Neutrophil (primary cell): ENCODE data around the gene ZNF865.

Experiments
- H3K27ac ChIP-seq: fragments of 200-600 bp; sonication (generic); 2 replicates; pipeline ENCODE4 v1.5.1; 2016; ENCODE audit warnings: mild to moderate bottlenecking, moderate library complexity
- H3K27me3 ChIP-seq: fragments of 200-600 bp; sonication (generic); 2 replicates; pipeline ENCODE4 v1.6.0; 2016; ENCODE audit warnings: mild to moderate bottlenecking
- H3K36me3 ChIP-seq: fragments of 200-600 bp; sonication (generic); 2 replicates; pipeline ENCODE4 v1.5.1; 2017
- H3K4me1 ChIP-seq, 2 experiments: fragments of 200-600 bp in 1 of 2; sonication (generic) in 1 of 2; 1 replicate in 1 of 2; 2 replicates in 1 of 2; pipeline versions ENCODE4 v1.5.1 to v1.6.1; 2013 to 2016; ENCODE audit warnings: low read depth in 1 of 2, low read length in 1 of 2, mild to moderate bottlenecking in 1 of 2, moderate library complexity in 1 of 2; ENCODE audit not compliant: control insufficient read depth in 1 of 2, insufficient read depth in 1 of 2
- H3K4me3 ChIP-seq, 2 experiments: fragments of 200-600 bp in 1 of 2; sonication (generic) in 1 of 2; 1 replicate in 1 of 2; 2 replicates in 1 of 2; pipeline ENCODE4 v1.5.1; 2013 to 2016; ENCODE audit warnings: low read depth in 1 of 2, low read length in 1 of 2, mild to moderate bottlenecking in 1 of 2, moderate library complexity in 1 of 2
- H3K9me3 ChIP-seq: fragments of 200-600 bp; sonication (generic); 2 replicates; pipeline ENCODE4 v1.5.1; 2016
- TF ChIP-seq, protein P1 (sequence below): fragments of 200-600 bp; sonication (generic); IDR thresholded peaks from 2 replicates; pipeline ENCODE4 v1.5.1; 2016; ENCODE audit warnings: antibody characterized with exemption

Gene ZNF865

DNA sequence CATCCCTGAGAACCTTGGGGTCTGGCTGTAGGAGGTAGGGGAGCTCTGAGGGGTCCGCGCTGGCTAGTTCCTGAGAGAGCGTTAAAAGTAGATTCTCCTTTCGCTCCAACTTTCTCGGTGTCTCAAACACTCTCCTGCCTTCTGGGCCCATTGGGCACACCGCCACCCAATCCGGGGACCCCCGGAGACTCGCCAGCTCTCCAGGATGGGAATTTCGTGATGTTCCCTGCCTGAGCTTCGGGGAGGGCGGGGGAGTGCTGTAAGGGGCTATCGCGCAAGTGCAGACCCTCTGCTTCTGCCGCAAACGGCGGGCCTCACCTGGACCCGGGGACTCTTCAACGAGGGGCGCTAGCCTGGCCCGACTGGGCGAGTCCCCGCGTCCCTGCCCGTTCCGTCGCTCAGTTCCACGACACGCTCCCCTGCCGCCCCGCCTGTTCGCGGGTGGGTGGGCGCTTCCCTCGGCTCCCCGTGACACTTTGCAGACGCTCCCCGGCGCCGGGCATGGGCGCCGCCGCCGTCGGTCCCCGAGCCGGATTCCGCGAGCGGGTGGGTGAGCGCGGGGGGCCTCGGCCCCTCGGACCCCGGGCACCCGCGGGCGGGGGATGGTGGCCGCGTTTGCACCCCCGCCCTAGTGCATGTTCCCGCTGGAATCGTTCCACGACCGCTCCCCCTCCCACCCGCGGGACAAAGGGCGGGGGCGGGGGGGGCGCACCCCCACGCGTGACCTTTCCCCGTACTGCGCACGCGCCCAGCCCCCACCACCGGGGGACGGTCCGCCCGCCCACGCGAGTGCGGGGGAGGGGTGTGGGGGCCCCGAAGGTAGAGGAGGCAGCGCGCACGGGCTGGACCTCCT lies 42.5 kb downstream of the ZNF865 start, which contains the start of gene CCDC106:
CCDC106 (plus strand) TSS at position 481 of the 853 bp plus-strand sequence. CDS start 835 bp downstream, outside the sequence.
- Histone ChIP-seq H3K27ac (no peak within 1 kb of the TSS), H3K4me3 (peak within 1 kb of the TSS; percentile 52 to 54), H3K9me3 (no peaks in the 10 kb centered on the region), H3K36me3 (peaks cover 14% of the 10 kb centered on the region), H3K27me3 (peaks cover 27% of the 10 kb centered on the region), H3K4me1 (peaks cover 33 to 42% of the 10 kb centered on the region in 2 experiments)
- TF ChIP-seq, protein P1, sequence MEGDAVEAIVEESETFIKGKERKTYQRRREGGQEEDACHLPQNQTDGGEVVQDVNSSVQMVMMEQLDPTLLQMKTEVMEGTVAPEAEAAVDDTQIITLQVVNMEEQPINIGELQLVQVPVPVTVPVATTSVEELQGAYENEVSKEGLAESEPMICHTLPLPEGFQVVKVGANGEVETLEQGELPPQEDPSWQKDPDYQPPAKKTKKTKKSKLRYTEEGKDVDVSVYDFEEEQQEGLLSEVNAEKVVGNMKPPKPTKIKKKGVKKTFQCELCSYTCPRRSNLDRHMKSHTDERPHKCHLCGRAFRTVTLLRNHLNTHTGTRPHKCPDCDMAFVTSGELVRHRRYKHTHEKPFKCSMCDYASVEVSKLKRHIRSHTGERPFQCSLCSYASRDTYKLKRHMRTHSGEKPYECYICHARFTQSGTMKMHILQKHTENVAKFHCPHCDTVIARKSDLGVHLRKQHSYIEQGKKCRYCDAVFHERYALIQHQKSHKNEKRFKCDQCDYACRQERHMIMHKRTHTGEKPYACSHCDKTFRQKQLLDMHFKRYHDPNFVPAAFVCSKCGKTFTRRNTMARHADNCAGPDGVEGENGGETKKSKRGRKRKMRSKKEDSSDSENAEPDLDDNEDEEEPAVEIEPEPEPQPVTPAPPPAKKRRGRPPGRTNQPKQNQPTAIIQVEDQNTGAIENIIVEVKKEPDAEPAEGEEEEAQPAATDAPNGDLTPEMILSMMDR = no peak

DNA sequence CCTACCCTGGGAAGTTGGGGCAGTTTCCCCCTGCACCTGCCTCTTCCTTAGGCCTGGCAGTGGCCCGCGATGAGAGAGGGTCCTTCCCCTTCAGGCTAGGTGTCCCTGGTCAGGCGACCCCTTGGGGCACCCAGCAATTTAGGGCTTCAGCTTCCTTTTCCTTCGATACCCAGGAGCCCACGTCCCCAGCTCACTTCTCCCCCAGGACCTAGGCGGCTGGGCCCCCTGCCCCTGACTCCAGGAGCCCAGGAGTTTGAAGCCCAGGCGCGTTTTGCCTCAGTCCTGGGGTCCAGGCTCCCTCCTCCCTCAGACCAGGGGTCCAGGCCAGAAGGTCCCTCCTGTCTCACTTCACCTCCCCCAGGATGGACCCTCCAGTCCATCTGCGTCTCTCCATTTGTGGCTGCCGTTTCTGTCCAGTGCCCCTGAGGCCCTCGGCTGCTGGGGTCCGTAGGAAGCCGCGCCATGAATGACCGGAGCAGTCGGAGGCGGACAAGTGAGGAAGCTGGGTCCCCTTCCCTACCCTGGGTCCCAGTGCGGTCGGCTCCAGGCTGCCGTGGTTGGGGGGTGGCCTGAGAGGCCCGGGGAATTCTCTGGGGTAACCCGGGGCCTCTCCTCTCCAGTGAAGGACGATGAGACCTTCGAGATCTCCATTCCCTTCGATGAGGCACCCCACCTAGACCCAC lies 43.3 kb downstream of the ZNF865 start:
- H3K4me3 ChIP-seq = peak overlapping the region; percentile 52 to 54
- no peaks in the 10 kb centered on the region for H3K9me3 ChIP-seq
- peaks cover 33 to 40% of the 10 kb centered on the region in 2 experiments for H3K4me1 ChIP-seq
- H3K27ac ChIP-seq = no peak overlapping the region
- H3K27me3 ChIP-seq = peaks cover 24% of the 10 kb centered on the region
- TF ChIP-seq, protein P1 = no peak
- H3K36me3 ChIP-seq = peaks cover 14% of the 10 kb centered on the region

DNA sequence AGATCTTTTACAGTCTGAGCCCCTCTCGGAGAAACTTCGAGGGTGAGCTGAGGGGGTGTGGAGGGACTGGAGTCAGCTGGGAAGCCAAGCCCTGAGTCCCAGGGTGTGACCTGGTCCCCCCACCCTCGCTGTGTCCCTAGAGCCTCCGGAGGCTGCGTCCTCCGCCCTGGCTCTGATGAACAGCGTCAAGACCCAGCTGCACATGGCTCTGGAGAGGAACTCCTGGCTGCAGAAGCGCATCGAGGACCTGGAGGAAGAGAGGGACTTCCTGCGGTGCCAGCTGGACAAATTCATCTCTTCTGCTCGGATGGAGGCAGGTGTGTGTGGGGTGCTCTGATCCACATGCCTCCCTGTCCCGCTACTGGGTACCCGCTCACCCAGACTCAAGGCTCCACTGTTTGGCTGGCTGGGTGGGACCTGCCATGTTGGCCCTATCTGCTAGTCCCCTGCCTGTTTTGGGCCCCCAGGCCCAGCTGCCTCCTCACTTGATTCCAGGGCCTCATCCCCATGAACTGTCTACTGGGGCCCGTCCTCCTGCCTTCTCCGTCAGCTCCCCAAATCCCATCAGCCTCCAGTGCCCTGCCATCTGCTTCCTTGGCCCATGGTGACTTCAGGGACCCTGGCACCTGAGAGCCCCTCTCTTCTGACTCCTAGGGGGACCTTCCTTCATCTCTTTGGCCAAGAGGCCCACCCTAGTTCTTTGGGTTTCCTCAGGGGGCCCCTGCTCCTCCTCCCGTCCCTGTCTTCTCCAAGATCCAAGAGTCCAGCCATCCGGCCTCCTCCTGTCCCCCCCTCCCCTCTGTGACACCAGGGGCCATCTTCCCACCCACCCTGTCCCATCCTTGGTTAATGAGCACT lies 44.0 kb downstream of the ZNF865 start:
- no peak overlapping the region for H3K27ac ChIP-seq

DNA sequence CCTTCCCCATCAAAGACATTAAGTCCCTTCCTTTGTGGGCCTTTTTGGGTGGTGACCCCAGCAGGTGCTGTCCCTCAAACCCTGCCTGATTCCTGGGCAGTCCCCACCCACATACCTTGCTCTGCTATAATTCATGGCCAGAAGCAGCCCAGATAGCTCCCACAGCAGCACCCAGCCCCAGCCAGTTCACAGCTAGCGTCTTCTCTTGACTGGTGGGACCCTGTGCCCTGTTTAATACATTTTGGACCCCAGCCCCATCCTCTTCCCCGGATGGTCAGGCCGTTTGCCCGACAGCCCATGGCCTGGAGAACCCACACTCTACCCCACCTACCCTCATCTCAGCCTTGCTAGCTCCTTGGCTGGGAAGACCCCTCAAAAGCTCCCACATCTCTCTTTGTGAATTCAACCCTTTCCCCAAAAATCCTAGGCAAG lies 44.7 kb downstream of the ZNF865 start:
- H3K9me3 ChIP-seq = no peaks in the 10 kb centered on the region
- H3K4me3 ChIP-seq = no peak overlapping the region
- peaks cover 5% of the 10 kb centered on the region for H3K36me3 ChIP-seq
- H3K27me3 ChIP-seq = peaks cover 24% of the 10 kb centered on the region
- TF ChIP-seq, protein P1 = no peak
- H3K27ac ChIP-seq = no peak overlapping the region
- H3K4me1 ChIP-seq = peaks cover 23 to 28% of the 10 kb centered on the region in 2 experiments

More for the DNA sequence above, 44.0 kb downstream of the ZNF865 start:
- Histone ChIP-seq H3K36me3 (peaks cover 12% of the 10 kb centered on the region), H3K4me3 (no peak overlapping the region), H3K27me3 (peaks cover 24% of the 10 kb centered on the region), H3K9me3 (no peaks in the 10 kb centered on the region), H3K4me1 (peaks cover 25 to 33% of the 10 kb centered on the region in 2 experiments)
- TF ChIP-seq, protein P1 = no peak

DNA sequence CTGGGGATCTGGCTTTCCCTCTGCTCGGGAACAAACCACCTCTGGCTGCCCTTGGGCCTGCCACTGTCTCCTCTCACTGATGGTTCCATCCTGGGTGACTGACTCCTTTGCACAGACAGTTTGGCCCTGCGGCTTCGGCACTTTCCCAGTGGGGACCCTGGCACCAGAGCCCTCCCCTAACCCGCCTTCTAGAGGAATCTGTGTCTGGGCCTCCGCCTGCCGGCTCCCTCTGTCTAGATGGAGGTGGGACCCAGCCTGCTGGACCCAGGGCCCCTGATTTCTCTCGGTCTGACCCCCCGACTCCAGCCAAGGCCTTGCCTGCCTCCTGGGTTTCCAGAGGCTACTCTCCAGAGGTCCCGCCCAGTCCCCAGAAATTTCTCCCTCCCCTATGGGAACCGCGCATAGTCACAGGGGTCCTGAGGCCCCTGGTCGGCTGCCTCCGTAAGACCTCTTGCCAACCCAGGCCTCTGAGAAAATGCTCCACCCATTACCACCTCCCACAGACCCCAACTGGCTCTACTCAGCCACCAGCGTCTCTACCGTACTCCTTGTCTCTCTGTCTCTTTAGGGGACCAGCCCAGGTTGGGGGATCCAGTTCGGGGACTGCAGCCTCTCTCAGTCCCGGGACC lies 45.3 kb downstream of the ZNF865 start:
- H3K4me1 ChIP-seq = peaks cover 26 to 31% of the 10 kb centered on the region in 2 experiments
- peaks cover 24% of the 10 kb centered on the region for H3K27me3 ChIP-seq
- no peak overlapping the region for H3K4me3 ChIP-seq
- H3K9me3 ChIP-seq = no peaks in the 10 kb centered on the region
- TF ChIP-seq, protein P1 = no peak
- H3K27ac ChIP-seq = no peak overlapping the region
- no peaks in the 10 kb centered on the region for H3K36me3 ChIP-seq
